ENCODE results near the gene ARF1. TPM values are rescaled to one million over a fixed set of nuclear protein-coding genes. Genes with fewer than 3 reads are reported as not detected.

ARF1 gene
- total RNA-seq, 1 donor: 231 TPM

GRCh38 chr1:228071839-228072657 is 10.5 kb upstream of the ARF1 start:
- H3K27me3 ChIP-seq (ENCODE audit: insufficient read depth, low read length): peaks cover 7% of the 10 kb centered on the region
- H3K4me3 ChIP-seq (ENCODE audit: insufficient read depth, low read length): no peak overlapping the region
- TF ChIP-seq, protein P1, sequence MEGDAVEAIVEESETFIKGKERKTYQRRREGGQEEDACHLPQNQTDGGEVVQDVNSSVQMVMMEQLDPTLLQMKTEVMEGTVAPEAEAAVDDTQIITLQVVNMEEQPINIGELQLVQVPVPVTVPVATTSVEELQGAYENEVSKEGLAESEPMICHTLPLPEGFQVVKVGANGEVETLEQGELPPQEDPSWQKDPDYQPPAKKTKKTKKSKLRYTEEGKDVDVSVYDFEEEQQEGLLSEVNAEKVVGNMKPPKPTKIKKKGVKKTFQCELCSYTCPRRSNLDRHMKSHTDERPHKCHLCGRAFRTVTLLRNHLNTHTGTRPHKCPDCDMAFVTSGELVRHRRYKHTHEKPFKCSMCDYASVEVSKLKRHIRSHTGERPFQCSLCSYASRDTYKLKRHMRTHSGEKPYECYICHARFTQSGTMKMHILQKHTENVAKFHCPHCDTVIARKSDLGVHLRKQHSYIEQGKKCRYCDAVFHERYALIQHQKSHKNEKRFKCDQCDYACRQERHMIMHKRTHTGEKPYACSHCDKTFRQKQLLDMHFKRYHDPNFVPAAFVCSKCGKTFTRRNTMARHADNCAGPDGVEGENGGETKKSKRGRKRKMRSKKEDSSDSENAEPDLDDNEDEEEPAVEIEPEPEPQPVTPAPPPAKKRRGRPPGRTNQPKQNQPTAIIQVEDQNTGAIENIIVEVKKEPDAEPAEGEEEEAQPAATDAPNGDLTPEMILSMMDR (IDR thresholded peaks at IDR 0.05; ENCODE audit: extremely low read depth, low read depth, low read length): no peak
- peaks cover 26% of the 10 kb centered on the region for H4K20me1 ChIP-seq (ENCODE audit: insufficient read depth, low read length)
- no peak overlapping the region for H2AFZ ChIP-seq (ENCODE audit: low read length)
- no peaks in the 10 kb centered on the region for H3K79me2 ChIP-seq (ENCODE audit: insufficient read depth, low read length)
- no peak overlapping the region for H3K4me2 ChIP-seq (ENCODE audit: insufficient read depth, low read length)
- no peaks in the 10 kb centered on the region for H3K36me3 ChIP-seq (ENCODE audit: insufficient read depth, low read length)
- no peak overlapping the region for H3K27ac ChIP-seq (ENCODE audit: low read depth, low read length)
- no peaks in the 10 kb centered on the region for H3K9me3 ChIP-seq (ENCODE audit: low read depth, low read length)
- no peak for DNase-seq (ENCODE audit: insufficient read length, low spot score, missing footprints)
- H3K4me1 ChIP-seq (ENCODE audit: insufficient read depth, low read length): no peaks in the 10 kb centered on the region

DNA sequence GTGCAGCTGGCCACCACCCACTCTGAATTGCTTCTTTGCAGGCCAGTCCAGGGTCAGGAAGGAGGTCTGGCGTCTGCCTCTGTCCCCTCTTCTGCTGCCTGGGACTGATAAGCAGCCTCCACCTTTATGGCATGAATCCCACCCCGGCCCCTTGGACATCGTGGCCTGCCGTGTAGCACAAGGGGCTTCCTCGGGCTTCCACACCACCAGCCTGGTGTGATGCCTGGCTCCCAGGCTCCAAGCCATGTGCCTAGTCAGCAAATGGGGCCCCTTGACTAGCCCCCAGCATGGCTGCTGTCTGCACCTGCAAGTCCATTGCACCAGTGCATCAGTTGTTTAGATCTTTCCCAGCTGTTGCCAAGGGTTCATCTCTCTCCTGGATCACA is 9.9 kb upstream of the ARF1 start:
- Histone ChIP-seq H3K27ac (ENCODE audit: low read depth, low read length) (no peak overlapping the region), H3K36me3 (ENCODE audit: insufficient read depth, low read length) (no peaks in the 10 kb centered on the region), H3K27me3 (ENCODE audit: insufficient read depth, low read length) (peaks cover 1% of the 10 kb centered on the region), H2AFZ (ENCODE audit: low read length) (no peak overlapping the region), H3K4me3 (ENCODE audit: insufficient read depth, low read length) (no peak overlapping the region), H4K20me1 (ENCODE audit: insufficient read depth, low read length) (peaks cover 32% of the 10 kb centered on the region), H3K4me2 (ENCODE audit: insufficient read depth, low read length) (no peak overlapping the region), H3K79me2 (ENCODE audit: insufficient read depth, low read length) (no peaks in the 10 kb centered on the region), H3K4me1 (ENCODE audit: insufficient read depth, low read length) (no peaks in the 10 kb centered on the region), H3K9me3 (ENCODE audit: low read depth, low read length) (no peaks in the 10 kb centered on the region)
- no peak for DNase-seq (ENCODE audit: insufficient read length, low spot score, missing footprints)
- TF ChIP-seq, protein P1 (IDR thresholded peaks at IDR 0.05; ENCODE audit: extremely low read depth, low read depth, low read length): no peak

- Histone ChIP-seq H3K79me2 (ENCODE audit: insufficient read depth, low read length) (no peaks in the 10 kb centered on the region), H3K4me1 (ENCODE audit: insufficient read depth, low read length) (no peaks in the 10 kb centered on the region)
- TF ChIP-seq, protein P1 (IDR thresholded peaks at IDR 0.05; ENCODE audit: extremely low read depth, low read depth, low read length): no peak
These were observed 9.2 kb upstream of the ARF1 start for GRCh38 chr1:228073061-228073856.

More at GRCh38 chr1:228073061-228073856, 9.2 kb upstream of the ARF1 start:
- H4K20me1 ChIP-seq (ENCODE audit: insufficient read depth, low read length): peaks cover 34% of the 10 kb centered on the region
- no peak for DNase-seq (ENCODE audit: insufficient read length, low spot score, missing footprints)
- H3K9me3 ChIP-seq (ENCODE audit: low read depth, low read length): no peaks in the 10 kb centered on the region
- H3K27me3 ChIP-seq (ENCODE audit: insufficient read depth, low read length): no peaks in the 10 kb centered on the region
- no peak overlapping the region for H2AFZ ChIP-seq (ENCODE audit: low read length)
- H3K4me2 ChIP-seq (ENCODE audit: insufficient read depth, low read length): no peak overlapping the region
- H3K27ac ChIP-seq (ENCODE audit: low read depth, low read length): no peak overlapping the region
- H3K36me3 ChIP-seq (ENCODE audit: insufficient read depth, low read length): no peaks in the 10 kb centered on the region
- H3K4me3 ChIP-seq (ENCODE audit: insufficient read depth, low read length): no peak overlapping the region
